HG03342 (cell line): ENCODE measurements around the gene AKNAD1.
A peak's percentile ranks its signal among the peaks of the same experiment; 100 is the strongest.

Experiments used
- ATAC-seq: cut with Tn5 transposase; IDR thresholded peaks from one replicate; pipeline ENCODE4 v1.9.1; 2021; ENCODE audit warnings: mild to moderate bottlenecking, moderate library complexity; ENCODE audit not compliant: unreplicated experiment

AKNAD1 gene

DNA sequence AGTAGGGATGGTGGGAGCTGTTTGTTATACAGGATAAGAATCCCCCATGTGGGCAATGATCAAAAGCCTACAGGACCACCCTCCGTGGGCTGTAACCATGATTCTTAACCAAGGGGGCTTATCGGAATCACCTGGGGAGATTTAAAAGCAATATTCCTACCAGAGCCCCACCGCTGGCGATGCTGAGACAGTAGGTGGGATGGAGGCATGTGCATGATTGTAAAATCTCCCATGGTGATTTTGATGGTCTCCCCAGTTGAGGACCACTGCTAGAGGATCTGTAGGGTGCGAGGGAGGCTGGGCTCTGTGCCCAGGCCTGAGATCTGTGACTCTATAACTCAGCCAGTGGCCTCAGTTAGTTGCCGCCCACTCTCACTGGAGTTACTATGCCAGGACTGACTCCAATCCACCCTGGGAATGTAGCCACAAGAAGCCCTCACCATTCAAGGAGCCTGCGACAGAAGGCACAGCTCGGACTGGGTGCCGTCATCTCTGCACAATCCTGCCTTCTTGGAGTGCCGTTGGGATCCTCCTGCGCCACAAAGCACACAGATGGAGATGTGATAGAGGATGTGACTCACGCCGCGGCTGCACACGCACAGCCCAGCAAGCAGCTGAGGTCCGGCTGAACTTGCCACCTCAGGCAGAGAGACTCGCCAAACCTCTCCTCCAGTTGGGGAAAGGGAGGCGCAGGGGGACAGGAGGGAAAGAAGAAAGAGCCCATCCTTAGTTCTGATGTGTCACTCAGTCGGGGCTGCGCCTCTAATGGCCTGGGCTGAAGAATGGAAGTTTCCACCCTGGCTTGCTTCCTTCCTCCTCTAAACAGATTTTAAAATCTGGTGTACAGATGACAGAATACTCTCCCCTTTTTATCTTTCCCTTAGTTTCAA is 26.5 kb downstream of the AKNAD1 start:
- no peak for ATAC-seq

DNA sequence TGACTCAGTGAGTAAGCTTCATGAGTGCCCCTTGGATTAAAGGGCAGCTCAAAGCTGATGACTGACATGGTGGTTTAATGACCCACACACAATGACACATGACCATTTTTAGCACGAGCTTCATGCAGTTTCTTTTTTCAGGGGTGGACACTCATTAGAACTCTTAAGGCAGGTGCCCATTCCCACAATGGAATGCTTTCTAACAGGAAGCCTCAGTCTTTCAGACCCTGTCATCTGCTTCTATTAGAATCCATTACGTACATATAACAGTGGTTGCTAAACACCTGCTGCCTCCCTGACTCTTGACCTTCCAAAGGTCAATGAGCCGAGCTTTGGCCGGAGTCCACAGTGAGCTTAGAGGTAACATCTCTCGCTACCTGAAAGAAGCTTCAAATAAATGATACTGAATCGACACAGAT is 27.4 kb downstream of the AKNAD1 start:
- ATAC-seq = no peak

DNA sequence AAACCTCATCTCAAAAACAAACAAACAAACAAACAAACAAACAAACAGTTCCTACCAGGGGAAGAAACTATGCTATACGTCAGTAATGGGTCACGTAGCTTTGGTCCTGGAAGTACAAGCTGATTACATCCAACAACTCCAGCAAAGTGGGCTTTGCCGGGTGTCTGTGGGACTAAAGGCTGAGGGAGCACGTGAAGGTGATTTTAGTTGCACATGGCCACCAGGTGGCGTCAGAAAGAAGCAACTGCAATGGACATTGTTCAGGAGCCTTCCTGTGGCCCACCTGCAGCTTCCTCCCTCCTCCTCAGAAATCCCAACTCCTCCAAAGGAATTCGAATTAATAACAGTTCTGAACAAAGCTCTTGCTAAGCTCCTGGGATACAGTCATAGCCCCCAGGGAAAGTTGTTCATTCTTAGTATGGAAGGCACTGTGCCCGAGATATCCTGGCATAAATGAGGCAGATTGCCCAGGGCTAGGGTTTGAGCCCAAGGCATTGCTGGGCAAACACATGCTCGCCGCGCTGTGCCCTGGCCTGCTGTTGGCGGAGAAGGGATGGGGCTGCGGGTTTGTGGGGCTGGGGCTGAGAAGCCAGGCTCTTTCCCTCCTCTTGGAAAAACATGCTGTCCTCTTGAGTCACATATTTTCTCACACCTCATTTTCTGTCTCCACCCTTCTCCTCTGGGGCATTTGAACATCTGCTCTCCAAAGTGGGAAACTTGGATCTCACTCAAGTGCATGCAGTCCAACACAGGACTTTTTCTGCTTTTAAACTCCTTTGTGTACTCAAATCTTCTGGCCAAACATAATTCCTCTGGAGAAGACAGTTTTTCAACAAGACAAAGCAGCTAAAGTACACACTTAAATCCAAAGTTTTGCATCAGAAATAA is 28.6 kb downstream of the AKNAD1 start:
- peak; percentile 47 for ATAC-seq

DNA sequence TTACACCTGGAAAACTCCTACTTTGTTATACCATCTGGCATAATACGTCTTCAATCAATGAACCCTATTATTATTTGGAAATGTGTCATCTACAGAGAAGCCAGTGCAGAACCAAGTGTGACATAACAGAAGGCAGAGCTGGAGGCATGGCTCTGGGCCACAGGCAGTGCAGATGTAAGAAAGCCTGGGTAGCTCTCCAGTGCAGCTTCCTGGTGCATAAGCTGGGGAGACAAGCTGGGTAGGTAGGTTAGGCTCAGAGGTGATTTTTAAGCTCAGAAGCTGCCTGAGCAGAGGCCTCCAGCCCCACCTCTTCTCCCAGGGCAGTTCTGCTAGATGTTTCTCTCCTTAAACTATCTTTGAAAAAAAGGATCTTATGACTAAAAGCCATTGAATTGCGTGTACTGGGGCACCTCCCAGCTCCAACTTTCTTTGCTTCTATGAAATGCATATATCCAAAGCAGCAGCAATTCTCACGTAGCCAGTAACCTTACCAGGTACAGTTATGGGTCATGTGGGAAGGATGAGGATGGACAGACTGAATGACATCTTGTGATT is 30.7 kb downstream of the AKNAD1 start:
- ATAC-seq = no peak

DNA sequence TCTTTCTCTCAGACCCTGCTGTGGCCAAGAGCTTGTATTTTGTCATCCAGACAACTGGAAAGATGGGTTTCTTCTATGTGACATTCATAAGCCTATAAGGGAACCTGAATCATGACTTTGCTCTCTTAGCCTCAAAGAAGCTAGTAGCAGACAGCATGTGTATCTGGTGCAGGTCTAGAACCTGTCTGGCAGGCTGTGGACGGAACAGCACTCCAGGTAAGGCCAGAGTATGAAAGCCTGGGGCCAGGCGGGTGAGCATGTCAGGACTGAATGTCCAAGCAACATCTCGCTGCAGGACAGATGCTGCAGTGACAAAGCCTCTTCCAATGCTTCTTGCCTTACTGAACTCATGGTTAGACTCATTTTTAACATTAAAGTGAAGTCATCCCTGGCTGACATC is 32.8 kb downstream of the AKNAD1 start:
- ATAC-seq = no peak

DNA sequence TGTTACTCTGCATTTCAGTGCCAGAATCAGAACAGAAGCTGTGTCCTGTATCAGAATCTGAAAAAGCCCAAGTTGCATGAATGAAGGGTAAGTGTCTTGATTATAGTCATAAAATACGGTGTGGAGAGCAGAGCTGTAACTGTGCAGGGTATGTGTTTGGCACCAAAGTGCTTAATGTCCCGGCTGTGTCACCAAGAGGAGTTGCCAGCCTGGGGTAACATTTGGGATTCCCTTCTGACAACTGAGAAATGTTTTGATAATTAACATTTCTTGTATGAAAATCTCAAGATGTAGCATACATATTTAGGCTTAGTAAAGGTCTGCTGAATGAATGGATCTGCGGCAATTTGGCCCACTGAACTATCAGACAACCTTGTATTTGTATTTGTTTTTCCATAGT is 33.3 kb downstream of the AKNAD1 start:
- ATAC-seq = no peak

DNA sequence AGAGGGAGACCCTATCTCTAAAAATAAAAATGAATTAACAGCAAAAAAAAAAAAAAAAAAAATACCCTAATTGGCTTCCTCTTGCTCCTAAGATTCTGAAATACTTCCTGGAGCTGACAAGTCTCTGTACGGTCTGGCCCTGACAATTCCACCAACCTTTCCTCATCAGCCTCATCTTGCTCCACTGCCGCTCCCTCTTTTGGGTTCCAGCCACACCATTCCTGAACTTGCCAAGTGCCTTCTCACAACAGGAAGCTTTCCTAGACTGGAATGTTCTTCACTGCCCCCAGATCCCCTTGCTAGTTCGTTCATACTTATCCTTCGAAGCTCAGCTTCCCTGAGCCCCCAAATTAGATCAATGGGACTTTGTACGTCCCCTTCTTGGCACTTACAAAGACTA is 37.0 kb downstream of the AKNAD1 start:
- ATAC-seq = no peak

DNA sequence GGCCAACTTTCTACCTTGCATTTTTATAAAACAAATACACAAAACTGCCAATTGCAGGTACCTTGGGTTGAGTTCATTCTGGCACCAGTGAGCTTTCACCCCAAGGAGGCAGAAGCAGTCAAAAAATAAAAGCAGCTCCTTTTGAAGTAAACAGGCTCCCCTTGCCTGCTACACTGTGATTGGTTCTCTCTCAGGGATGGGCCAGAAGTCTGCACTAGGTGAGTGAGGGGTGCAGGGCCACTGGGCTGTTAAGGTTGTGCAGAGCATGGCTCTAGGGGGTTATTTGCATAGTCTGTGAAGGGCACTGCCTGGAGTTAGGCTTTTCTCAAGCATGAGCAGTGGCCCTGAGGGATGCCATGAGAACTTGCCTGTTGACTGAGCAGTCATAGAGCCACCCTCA is 39.1 kb downstream of the AKNAD1 start:
- no peak for ATAC-seq

DNA sequence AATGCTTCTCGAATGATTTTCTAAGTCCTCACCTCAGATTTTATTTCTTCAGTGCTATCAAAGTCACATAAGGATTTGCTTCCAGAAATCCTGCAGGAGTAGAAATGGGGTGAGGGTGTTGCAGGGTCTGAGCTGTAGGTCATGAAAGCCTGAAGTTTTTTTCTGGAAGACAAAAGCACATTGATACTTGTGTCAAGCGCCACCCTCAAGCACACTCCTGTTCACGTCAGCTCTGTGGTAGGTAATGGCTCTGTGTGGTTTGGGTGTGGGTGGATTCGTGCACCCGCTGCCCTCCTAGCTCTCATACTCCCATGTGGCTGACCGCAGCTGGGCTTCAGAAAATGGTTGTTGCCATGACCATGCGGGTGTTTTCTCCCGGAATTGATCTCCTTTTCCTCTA is 39.9 kb downstream of the AKNAD1 start:
- ATAC-seq = no peak

DNA sequence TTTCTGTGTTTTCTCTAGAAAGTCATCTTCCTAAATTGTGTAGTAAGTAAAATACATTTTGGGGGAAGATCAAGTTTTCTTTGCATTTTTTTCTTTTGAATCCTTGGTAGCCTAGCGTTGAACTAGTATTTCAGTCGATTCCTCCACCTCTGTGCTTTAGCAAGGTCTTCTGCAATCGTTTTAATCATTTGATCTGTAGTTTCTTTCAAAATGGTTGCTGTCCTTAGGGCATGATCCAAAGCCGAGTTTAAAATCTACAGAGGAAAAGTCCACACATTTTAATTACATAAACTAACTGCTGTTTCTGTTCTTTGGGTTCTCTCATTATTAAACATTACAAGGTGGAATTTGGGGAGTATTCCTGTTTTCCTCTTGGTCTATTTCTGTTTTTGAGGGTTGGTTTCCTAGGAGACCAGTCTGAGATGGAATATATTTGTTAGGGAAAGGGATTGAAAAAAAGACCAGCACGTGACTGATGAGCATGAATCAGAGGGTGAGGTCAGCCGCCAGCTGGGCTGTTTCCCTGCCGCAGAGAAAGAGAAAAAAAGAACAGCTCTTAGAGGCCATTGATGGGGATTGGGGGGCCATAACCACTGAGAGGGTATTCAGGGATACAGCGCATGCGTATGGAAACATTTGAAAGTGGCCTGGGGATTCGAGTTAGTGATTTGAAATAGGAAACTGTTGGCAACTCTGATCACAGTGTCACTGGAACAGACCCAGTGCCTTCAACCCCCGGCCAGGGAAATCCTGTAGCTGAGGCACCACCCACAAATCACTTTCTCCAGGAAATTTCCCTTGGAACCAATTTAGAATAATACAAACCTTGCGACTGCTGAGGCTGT is 40.6 kb downstream of the AKNAD1 start:
- ATAC-seq = no peak

DNA sequence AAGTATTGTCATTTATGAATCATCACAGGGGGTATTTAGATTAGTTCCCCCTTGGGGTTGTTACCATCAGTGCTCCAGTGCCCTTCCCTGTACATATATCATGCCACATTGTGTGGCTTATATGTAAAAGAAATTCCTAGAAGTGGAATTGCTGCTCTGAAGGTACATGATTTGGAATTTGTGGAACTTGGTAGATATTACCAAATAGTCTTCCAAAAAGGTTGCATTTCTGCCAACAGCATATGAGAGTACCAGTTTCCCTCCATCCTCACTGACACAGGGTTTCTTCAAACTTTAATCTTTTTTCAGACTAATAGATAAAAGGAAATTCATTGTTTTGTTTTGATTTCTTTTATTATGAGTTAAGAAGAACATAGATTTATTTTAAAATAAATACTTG is 41.3 kb downstream of the AKNAD1 start:
- ATAC-seq = no peak

DNA sequence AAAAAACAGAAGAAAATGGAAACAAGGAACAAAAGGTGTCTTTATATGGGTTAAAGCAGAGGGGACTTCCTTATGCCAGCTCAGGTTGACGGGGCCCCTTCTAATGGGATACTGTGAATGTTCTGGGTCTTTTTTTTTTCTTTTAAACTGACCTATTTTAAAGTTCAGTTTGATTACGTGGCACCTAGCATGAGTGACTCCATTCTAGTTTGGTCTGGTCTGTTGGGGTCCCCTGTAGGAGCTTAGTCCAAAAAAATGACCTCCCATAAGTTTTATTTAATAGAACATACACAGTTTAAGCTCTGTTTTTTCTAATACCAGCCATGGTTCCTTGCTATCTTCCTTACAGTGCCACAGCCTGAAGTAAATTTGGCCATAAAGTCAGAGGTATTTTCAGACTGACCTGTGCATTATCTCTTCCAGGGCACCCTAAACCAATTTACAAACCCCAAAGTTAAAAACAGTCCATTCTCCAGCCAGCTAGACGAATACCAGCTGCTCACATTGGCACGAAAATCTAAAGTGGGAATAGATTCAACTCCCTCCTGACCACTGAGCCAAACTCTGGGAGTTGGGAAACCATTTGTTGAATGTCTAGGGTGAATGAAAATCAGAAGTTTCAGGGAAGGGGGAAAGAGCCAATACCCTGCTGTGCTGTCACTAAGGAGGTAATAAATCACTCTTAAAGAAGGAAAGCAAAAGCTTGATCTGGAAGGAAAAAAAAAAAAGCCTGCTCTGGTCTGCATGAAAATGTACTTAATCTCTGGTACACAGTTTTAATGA is 42.4 kb downstream of the AKNAD1 start:
- ATAC-seq = no peak

DNA sequence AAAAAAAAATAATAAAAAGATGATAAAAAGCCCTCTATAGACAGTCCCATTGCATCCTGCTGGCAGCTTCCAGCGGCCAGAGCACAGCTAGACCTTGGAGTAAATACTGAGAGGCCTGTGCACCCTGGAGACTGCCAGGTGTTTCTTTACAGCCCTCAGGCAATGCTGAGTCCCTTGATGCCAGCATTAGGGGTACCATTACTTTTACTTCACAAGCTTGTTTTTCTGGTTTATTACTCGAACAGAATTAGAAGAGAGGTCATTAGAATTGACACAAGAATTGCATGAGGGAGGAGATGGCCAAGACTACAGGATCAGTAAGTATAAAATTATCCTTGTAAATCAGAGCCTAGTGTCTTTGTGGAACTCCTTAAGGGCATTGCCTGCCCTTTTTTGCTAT is 43.6 kb downstream of the AKNAD1 start:
- ATAC-seq = no peak

DNA sequence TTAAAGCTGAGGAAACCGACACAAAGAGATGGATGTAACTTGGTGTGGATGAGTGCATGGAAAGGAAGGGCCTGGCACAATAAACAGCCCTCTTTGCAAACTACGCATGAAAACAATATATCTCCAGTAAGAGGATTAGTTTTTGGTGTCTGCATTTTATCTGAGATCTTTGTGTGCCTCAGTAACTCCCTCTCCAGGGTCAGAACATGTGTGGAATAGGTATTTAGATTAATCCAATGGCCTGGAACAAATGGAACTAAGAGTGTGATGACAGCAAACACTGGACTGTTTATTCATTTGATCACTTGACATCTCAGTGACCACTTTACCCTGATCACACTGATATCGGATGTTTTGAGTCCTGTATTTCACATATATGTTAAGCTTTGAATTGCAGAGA is 45.3 kb downstream of the AKNAD1 start:
- ATAC-seq = no peak

DNA sequence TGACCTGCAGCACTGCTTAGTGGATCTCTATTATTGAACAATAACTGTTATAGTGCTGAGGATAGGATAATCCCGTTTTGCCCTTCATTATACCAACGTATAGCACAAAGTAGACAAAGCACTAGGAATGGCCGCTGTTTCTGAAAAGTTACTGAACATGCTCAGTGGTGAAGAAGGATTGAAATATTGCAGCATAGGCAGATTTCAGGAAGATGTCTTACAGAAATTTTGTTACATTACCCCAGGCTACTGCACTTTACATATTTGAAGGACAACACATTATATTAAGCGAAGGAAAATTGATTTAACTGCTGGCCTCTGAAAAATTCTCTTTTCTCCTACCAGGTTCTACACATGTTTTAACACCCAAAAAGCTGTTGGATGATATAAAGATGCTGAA is 48.5 kb downstream of the AKNAD1 start:
- ATAC-seq = no peak

DNA sequence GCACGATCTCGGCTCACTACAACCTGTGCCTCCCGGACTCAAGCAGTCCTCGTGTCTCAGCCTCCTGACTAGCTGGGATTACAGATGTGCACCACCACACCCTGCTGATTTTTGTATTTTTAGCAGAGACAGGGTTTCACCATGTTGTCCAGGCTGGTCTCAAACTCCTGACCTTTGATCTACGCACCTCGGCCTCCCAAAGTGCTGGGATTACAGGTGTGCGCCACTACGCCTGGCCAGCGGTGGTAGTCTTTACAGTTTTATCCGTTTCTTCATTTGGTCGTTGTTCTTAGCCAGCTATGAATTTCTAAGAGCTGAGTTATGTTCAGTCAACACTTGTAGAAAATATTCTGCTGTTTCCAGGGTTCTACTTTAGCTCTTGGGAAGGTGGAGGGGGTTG is 53.3 kb downstream of the AKNAD1 start:
- ATAC-seq = no peak

DNA sequence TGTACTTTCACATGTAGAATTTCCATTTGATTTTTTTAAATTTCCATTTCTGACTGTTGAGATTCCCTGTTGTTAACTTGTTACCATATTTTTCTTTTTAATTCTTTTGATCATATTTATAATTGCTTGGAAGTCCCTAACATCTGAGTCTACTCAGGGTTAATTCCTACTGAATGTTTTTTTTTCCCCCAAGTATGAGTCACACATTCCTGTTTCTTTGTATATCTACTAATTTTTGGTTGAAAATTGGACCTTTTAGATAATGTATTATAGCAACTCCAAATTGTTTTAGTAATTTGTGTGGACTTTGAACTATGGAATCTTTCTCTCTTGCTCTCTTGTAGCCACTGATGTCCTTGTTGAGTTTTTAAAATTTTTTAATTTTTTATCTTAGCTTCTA is 55.8 kb downstream of the AKNAD1 start:
- no peak for ATAC-seq

DNA sequence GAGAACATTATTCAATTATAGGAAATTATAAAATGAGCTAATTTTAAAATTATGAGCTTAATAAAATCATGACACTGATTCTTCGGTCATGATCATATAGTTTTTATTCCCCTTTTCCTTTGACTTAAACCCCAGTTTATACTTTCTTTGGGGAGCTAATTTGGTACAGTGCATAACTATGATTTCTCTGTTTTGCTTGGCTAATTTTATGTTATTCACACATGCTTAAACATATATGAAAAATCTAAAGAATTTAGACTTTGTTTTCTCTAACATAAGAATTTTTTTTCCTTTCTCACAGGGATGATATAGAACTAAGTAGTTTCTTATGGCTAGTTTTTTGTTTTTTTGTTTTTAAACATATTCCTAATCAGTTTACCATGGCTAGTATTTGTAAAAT is 57.9 kb downstream of the AKNAD1 start:
- no peak for ATAC-seq

DNA sequence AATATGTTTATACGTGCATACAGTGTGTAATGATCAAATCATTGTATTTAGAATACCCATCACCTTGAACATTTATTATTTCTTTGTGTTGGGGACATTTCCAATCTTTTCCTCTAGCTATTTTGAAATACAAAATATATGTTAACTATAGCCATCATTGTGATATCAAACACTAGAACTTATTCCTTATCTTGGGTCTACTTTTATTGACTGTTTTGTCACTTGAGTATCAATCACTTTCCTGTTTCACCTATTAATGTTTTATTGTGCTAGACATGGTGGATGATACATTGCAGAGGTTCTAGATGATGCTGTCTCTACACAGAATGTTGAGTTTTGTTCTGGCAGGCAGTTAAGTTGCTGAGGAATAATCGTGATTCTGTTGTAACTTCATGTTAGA is 64.5 kb downstream of the AKNAD1 start:
- no peak for ATAC-seq

DNA sequence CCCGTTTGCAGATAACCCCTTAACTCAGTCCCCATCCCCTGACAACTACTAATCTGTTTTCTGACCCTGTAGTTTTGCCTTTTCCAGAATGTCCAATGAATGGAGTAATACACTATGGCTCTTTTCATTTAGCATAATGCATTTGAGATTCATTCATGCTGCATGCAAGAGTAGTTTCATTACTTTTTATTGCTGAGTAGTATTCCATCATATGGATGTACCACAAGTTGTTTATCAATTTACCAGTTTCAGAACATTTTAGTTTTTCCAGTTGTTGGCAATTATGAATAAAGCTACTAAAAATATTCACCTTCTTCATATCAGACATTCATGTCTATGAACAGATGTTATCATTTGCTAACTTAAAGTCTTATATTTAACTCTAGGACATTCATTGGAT is 65.1 kb downstream of the AKNAD1 start:
- no peak for ATAC-seq
